ENCODE measurements around the gene PIGU.

Gene PIGU

DNA sequence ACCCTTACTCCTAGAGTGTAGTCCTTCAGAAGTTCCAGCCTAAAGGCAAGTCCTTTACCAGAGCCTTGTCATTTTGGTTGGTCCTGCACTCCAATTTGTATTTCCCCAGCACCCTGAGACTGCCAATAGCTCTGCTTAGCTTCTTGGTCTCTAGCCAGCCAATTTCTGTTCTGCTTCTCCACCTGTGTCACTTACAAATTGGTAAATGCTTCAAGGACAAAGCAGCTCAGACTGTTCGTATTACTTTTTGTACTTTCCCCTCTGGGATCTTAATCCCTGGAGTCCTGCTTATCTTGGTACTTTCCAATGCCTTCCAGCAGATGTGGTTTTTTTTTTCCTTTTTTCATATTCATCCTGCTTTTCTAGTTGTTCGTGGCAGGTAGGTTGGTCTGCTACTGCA lies 25.7 kb downstream of the PIGU start:
- no peaks in the 10 kb centered on the region for H3K9me3 Mint-ChIP-seq
- peaks cover 33% of the 10 kb centered on the region for H3K36me3 Mint-ChIP-seq (ENCODE audit: low read depth)
- no peaks in the 10 kb centered on the region for H3K4me1 Mint-ChIP-seq (ENCODE audit: low read depth)
- no peak overlapping the region for H3K4me3 Mint-ChIP-seq
- H3K27me3 Mint-ChIP-seq: no peaks in the 10 kb centered on the region
- H3K27ac Mint-ChIP-seq: no peak overlapping the region

DNA sequence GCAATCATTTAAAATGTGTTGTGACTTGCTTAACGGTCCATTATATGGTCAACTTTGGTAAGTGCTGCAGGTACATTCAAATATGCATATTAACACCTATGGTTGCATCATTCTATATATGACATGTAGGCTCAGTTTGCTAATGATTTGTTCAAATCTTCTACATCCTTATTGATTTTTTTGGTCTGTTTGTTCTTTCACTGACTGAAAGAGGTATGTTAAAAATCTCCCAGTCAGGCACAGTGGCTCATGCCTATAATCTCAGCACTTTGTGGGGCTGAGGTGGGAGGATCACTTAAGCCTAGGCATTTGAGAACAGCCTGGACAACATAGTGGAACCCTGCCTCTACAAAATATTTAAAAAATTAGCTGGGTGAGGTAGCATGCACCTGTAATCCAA lies 29.2 kb downstream of the PIGU start:
- H3K9me3 Mint-ChIP-seq: no peaks in the 10 kb centered on the region
- no peak overlapping the region for H3K27ac Mint-ChIP-seq
- H3K4me1 Mint-ChIP-seq (ENCODE audit: low read depth): no peaks in the 10 kb centered on the region
- no peak overlapping the region for H3K4me3 Mint-ChIP-seq
- no peaks in the 10 kb centered on the region for H3K27me3 Mint-ChIP-seq
- peaks cover 23% of the 10 kb centered on the region for H3K36me3 Mint-ChIP-seq (ENCODE audit: low read depth)

DNA sequence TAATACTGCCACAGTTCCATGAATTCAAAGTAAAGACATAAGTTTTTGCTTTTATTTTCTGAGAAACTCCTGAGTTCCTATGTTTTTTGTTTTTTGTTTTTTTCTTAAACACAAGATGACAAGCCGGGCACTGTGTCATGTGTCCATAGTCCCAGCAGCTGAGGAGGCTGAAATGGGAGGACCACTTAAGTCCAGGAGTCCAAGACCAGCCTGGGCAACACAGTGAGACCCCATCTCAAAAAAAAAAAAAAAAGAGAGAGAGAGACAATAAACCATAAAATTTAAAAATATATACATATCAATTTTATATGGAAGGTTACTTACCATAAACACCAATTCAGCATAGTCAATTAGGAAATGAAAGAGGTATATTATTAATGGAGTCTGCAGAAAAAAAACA lies 31.9 kb downstream of the PIGU start:
- Mint-ChIP-seq H3K4me3 (no peak overlapping the region), H3K4me1 (ENCODE audit: low read depth) (no peaks in the 10 kb centered on the region)

DNA sequence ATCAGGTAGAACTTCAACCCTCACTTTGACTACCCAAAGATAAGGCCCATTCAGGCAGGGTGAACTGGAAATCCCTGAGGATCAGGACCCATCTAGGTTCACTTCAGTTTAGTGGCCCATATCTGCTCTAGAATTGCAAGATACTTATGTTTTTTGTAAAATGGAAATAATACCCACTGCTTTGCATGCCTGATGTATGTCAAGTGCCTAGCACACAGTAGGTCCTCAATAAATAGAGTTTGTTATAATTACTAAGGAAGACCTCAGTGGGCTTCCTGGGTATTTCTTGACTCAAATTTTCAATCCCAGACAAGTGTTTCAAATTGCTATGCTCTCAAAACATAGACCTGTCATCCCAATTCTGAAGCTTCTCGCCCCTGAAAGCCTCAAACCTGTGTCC lies 32.5 kb downstream of the PIGU start:
- Mint-ChIP-seq H3K27ac (no peak overlapping the region), H3K9me3 (no peaks in the 10 kb centered on the region), H3K4me1 (ENCODE audit: low read depth) (no peaks in the 10 kb centered on the region), H3K27me3 (no peaks in the 10 kb centered on the region), H3K36me3 (ENCODE audit: low read depth) (peaks cover 16% of the 10 kb centered on the region), H3K4me3 (no peak overlapping the region)

More for the DNA sequence above, 31.9 kb downstream of the PIGU start:
- peaks cover 11% of the 10 kb centered on the region for H3K36me3 Mint-ChIP-seq (ENCODE audit: low read depth)
- H3K27me3 Mint-ChIP-seq: no peaks in the 10 kb centered on the region
- no peak overlapping the region for H3K27ac Mint-ChIP-seq
- no peaks in the 10 kb centered on the region for H3K9me3 Mint-ChIP-seq

DNA sequence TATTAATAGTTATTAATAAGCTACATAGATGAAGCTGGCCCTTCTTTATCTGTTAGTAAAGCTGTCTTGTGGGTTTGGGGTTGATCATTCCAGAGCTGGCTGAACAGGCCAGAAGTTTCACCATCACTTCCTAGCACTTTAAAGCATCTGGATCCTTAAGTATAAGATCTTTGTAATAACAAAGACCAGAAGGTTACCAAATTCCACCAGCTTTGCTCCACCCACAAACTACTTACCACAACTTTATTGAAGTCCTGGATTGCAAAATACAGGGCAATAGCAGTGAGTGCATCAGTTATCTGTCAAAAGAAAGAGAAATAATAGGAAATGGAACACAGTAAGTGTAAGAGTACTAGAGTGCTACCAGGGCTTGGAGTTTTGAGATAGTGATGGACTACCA lies 33.0 kb downstream of the PIGU start:
- Mint-ChIP-seq H3K27ac (no peak overlapping the region), H3K36me3 (ENCODE audit: low read depth) (peaks cover 18% of the 10 kb centered on the region), H3K9me3 (no peaks in the 10 kb centered on the region), H3K4me3 (no peak overlapping the region), H3K4me1 (ENCODE audit: low read depth) (no peaks in the 10 kb centered on the region), H3K27me3 (no peaks in the 10 kb centered on the region)

DNA sequence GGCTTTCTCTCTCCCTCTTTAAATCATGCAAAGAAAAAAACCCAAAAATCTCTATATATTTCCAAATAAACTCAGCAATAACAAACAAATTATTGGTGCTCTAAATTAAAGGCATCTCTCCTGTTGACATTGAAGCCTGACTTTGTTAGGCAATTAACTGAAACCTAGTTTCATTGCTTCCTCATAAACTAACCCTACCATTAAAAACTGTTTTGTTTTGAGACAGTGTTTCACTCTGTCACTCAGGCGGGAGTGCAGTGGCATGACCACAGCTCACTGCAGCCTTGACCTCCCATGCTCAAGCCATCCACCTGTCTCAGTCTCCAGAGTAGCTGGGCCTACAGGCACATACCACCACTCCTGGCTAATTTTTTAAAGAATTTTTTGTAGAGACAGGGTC lies 34.9 kb downstream of the PIGU start:
- Mint-ChIP-seq H3K27me3 (no peaks in the 10 kb centered on the region), H3K9me3 (no peaks in the 10 kb centered on the region), H3K4me1 (ENCODE audit: low read depth) (no peaks in the 10 kb centered on the region), H3K36me3 (ENCODE audit: low read depth) (peaks cover 33% of the 10 kb centered on the region), H3K4me3 (no peak overlapping the region), H3K27ac (no peak overlapping the region)

DNA sequence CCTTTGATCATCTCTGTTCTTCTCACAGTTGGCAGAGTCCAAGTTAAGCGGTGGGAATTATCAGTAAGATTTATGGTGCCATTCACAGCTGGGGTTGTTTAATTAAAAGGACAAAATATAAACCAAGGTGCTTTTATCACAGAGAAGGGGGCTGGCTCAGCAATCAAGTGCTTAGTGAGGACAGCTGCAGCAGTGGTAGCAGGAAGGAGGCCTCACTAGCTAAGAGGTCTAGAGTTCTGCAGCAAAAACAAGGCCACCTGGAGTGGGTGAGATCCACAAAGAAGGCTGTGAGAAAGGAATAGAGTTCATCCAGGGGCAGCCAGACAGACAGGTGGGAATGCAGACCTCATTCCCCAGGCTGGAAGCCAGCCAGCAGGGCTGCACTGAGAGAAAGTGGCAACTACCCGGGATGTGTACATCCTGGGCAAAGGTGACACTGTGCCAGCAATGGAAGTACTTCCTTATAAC lies 37.1 kb downstream of the PIGU start:
- no peak overlapping the region for H3K27ac Mint-ChIP-seq
- no peak overlapping the region for H3K4me3 Mint-ChIP-seq
- no peaks in the 10 kb centered on the region for H3K9me3 Mint-ChIP-seq
- peaks cover 49% of the 10 kb centered on the region for H3K36me3 Mint-ChIP-seq (ENCODE audit: low read depth)
- H3K4me1 Mint-ChIP-seq (ENCODE audit: low read depth): no peaks in the 10 kb centered on the region
- H3K27me3 Mint-ChIP-seq: no peaks in the 10 kb centered on the region

DNA sequence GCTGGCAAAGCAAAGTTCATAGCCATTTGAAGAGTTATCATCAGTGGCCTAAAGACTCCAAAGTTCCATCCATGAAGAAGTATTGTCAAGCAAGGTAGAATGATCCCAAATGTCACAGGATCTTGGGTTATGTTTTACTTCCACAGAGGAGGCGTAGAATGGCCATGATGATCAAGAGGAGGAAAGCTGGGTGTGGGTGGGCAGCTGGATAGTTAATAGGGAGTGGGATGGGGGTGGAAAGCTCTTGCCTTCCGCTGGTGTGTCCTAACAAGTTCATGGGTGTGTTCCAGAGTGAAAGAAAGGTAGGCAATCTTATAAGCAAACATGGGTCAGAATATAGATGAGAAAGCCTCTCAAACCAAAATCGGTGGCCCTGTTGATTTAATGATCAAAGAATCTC lies 38.4 kb downstream of the PIGU start:
- no peaks in the 10 kb centered on the region for H3K9me3 Mint-ChIP-seq
- H3K27ac Mint-ChIP-seq: no peak overlapping the region
- H3K4me1 Mint-ChIP-seq (ENCODE audit: low read depth): no peaks in the 10 kb centered on the region
- H3K27me3 Mint-ChIP-seq: no peaks in the 10 kb centered on the region
- no peak overlapping the region for H3K4me3 Mint-ChIP-seq
- H3K36me3 Mint-ChIP-seq (ENCODE audit: low read depth): peaks cover 55% of the 10 kb centered on the region

DNA sequence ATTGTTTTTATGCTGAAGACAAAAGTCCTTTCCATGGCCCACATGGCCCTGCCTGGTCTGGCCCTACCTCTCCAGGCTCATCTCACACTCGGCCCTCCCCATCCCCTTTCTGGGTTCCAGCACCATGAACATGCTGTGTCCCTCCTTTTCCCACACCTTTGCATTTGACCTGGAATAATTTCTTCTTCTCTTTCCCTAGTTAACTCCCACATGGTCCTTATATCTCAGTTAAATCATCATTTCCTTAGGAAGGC lies 38.9 kb downstream of the PIGU start:
- no peaks in the 10 kb centered on the region for H3K27me3 Mint-ChIP-seq
- H3K9me3 Mint-ChIP-seq: no peaks in the 10 kb centered on the region
- H3K36me3 Mint-ChIP-seq (ENCODE audit: low read depth): peaks cover 57% of the 10 kb centered on the region
- no peak overlapping the region for H3K4me3 Mint-ChIP-seq
- no peak overlapping the region for H3K27ac Mint-ChIP-seq
- H3K4me1 Mint-ChIP-seq (ENCODE audit: low read depth): no peaks in the 10 kb centered on the region

DNA sequence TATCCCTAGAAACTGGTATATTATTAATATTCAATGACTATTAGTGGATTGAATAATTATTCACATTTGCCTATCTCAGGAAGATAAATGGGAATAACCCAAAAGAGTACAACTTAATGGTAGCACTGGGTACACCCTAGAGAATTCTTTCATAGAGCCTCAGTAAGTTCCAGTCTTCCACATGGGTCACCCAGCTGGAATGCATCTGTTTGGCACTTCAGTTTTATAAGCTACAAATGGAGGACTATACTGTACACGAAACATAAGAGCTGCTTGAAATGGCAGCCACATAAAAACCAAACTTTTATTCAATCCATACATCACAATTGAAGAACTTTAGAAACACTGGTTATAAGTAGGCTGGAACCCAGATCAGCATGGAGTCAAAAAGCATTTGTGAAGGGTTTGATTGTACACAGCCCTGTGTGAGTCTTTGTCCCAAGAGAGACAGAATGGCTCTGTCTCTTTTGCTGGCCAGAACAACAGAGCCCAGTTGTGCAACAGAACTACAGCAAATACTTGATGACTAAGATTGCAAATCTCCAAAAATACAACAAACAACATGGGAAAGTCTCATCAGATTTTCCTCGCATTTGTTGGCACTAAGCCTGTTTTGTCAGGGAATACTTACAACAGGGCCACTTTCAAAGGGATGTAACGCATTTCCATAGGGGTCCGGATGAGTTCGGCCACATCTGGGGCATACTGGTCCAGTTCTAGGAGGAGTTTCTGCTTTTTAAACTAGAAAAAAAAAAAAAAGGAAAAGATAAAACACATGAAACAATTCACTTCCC lies 39.5 kb downstream of the PIGU start:
- no peaks in the 10 kb centered on the region for H3K27me3 Mint-ChIP-seq
- no peaks in the 10 kb centered on the region for H3K9me3 Mint-ChIP-seq
- no peak overlapping the region for H3K4me3 Mint-ChIP-seq
- no peak overlapping the region for H3K27ac Mint-ChIP-seq
- peaks cover 60% of the 10 kb centered on the region for H3K36me3 Mint-ChIP-seq (ENCODE audit: low read depth)
- H3K4me1 Mint-ChIP-seq (ENCODE audit: low read depth): no peaks in the 10 kb centered on the region

DNA sequence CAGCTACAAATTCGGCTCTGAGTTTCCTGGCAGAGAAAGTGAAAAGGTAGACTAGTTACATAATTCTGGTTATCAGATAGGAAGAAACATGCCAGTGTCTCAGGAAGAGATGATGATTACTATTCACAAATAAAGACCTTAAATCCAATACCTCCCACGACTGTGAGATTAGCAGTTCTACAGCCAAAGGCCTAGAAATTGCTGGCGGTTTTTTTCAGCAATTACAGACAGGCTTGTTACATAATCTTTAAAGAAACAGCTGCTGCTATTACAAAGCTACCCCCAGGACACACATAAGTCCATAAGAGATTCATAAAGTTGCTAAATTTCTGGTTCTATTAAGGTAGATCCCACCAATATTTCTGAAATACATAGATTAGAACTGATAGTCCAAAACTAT lies 40.2 kb downstream of the PIGU start:
- Mint-ChIP-seq H3K9me3 (no peaks in the 10 kb centered on the region), H3K4me3 (no peak overlapping the region), H3K4me1 (ENCODE audit: low read depth) (no peaks in the 10 kb centered on the region), H3K27me3 (no peaks in the 10 kb centered on the region), H3K27ac (no peak overlapping the region), H3K36me3 (ENCODE audit: low read depth) (peaks cover 61% of the 10 kb centered on the region)

DNA sequence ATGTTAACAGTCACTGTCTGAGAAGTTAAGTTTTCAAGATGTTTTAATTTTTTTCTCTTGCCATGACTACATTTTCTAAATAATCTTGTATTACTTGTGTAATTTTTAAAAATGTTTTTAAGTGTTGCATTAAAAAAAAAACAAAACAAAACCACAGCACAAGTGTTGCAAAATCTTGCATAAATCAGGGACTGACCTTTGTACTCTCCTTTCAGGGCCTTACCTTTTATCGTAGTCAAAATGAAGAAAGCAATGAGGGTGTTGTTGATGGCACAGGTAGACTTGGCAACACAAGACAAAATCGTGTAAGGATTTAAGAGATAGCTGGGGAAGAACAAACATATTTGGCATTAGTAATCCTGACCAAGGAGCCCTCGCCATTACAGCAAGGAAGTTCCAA lies 42.5 kb downstream of the PIGU start:
- Mint-ChIP-seq H3K27ac (no peak overlapping the region), H3K36me3 (ENCODE audit: low read depth) (peaks cover 68% of the 10 kb centered on the region), H3K9me3 (no peaks in the 10 kb centered on the region), H3K4me1 (ENCODE audit: low read depth) (no peaks in the 10 kb centered on the region), H3K27me3 (no peaks in the 10 kb centered on the region), H3K4me3 (no peak overlapping the region)

DNA sequence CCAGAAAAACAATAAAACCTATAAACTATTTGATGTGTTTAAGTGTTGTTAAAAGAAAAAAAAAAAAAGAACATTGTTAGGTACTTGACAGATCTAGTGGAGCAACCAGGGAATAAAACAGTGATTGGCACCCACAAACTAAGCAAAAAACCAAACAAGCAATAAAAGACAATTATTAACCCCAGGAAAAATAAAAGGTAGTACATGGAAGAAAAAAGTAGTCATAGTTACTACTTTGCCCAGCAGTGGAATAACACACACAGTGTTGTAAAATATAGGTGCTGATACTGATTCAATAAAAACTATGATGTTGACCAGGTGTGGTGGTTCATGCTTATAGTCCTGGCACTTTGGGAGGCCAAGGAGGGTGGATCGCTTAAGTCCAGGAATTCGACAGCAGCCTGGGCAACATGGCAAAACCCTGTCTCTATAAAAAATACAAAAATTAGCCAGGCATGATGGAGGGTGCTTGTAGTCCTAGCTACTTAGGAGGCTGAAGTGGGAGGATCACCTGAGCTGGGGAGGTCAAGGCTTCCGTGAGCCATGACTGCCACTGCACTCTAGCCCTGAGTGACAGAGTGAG lies 43.9 kb downstream of the PIGU start:
- Mint-ChIP-seq H3K4me3 (no peak overlapping the region), H3K27me3 (no peaks in the 10 kb centered on the region), H3K36me3 (ENCODE audit: low read depth) (peaks cover 63% of the 10 kb centered on the region), H3K4me1 (ENCODE audit: low read depth) (no peaks in the 10 kb centered on the region), H3K27ac (no peak overlapping the region), H3K9me3 (no peaks in the 10 kb centered on the region)

DNA sequence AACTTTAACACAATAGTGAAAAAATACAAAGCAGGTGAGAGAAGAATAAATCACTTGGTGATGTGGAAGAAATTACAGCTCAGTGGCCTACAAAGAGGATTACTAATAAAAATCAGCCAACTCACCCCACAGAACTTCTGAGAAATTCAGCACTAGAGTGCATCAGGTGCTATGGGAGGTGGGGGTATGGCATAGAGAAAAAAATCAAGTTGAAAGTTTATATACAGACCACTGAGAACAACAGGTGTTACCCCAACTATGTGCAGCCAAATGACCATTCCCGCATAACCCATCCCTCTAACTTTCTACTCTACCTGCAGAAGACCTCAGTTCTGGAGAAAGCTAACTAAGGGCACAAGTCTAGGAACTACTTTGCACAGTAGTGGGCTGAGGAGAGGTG lies 47.0 kb downstream of the PIGU start:
- Mint-ChIP-seq H3K27ac (no peak overlapping the region), H3K9me3 (no peaks in the 10 kb centered on the region), H3K27me3 (no peaks in the 10 kb centered on the region), H3K4me1 (ENCODE audit: low read depth) (no peaks in the 10 kb centered on the region), H3K36me3 (ENCODE audit: low read depth) (peaks cover 46% of the 10 kb centered on the region), H3K4me3 (no peak overlapping the region)

DNA sequence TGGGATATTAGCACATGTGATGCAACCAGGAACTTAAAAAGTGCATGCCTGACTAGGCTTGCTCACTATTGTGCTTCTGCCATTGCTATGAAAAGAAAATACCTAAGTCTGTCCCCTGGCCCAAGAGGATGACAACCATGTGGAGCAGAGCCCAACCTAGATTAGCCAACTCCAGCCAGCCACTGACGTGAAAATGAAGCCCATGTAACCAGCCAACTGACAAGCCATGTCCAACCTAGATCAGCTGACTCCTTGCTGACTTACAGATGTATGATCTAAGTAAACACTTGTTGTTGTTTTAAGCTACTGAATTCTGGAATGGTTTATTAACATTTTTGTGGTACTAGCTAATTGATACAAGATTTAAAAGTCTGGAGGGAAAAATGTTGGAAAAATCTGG lies 47.5 kb downstream of the PIGU start:
- Mint-ChIP-seq H3K9me3 (no peaks in the 10 kb centered on the region), H3K36me3 (ENCODE audit: low read depth) (peaks cover 46% of the 10 kb centered on the region)

DNA sequence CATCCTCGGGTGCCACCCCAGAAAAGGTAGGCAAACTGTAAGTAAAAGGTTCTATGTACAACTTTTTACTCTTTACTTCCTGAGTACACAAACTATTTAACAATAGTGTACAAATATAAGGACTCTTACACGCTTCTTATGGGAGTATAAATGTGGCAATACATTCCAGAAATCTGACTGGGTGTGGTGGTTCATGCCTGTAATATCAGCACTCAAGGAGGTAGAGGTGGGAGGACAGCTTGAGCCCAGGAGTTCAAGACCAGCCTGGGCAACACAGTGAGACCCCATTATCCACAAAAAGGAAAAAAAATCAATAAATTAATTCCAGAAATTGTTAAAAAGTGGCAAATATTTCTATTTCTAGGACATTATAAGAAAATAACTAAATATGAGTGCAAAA lies 48.9 kb downstream of the PIGU start:
- H3K27ac Mint-ChIP-seq: no peak overlapping the region
- H3K4me1 Mint-ChIP-seq (ENCODE audit: low read depth): peaks cover 6% of the 10 kb centered on the region
- H3K4me3 Mint-ChIP-seq: no peak overlapping the region
- H3K9me3 Mint-ChIP-seq: no peaks in the 10 kb centered on the region
- H3K36me3 Mint-ChIP-seq (ENCODE audit: low read depth): peaks cover 48% of the 10 kb centered on the region
- H3K27me3 Mint-ChIP-seq: no peaks in the 10 kb centered on the region

More for the DNA sequence above, 47.5 kb downstream of the PIGU start:
- no peak overlapping the region for H3K27ac Mint-ChIP-seq
- H3K27me3 Mint-ChIP-seq: no peaks in the 10 kb centered on the region
- no peak overlapping the region for H3K4me3 Mint-ChIP-seq
- no peaks in the 10 kb centered on the region for H3K4me1 Mint-ChIP-seq (ENCODE audit: low read depth)

All from stimulated activated naive CD8-positive, alpha-beta T cell treated with anti-CD3 and anti-CD28 coated beads, Interleukin-15, Interleukin-2, amounts not matched to agents 100 ng/mL and 50 ng/mL, for 24 hours (primary cell).